Measurements from ENCODE around the gene CFAP46.
"Not testable (repeated sequence)": the region's sequence is repeated elsewhere in the genome, so short reads cannot be mapped to it uniquely, and the experiment has no call there.

Gene CFAP46

DNA sequence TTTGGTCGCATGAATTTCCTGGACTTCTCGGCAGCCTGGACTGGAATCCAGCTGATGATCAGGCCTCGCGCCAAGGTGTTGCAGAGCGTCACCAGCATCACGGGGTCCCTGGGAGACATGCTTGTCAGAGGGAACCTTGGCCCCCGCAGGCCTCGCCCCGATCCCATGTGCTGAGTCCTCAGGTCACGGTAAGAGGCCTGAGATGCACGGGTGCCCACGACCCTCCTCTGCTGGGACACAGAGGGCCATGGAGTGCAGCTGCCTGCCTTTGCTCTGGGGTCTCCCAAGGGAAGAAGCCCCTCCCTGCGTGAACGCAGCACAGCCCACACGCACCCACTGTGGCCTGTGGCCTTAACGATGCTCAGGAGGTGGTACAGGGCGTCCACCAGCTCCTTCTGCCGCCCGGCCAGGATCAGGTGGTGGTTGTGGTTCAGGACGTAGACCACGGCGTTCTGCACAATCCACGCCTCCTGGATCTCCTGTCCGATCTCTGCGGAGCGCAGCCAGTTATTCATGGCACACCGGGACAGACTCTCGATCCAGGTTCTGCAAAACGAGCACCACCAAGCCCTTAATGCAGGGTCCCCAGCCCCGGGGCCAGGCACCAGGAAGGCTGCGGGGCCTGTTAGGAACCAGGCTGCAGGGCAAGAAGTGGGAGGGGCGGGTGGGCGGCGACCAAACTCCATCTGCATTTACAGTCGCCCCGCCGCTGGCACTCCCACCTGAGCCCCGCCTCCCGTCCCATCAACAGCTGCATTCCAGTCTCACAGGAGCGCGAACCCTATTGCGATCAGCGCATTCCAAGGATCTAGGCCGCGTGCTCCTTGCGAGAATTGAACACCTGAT lies 29.4 kb downstream of the CFAP46 start:
- DNase-seq: no peak

DNA sequence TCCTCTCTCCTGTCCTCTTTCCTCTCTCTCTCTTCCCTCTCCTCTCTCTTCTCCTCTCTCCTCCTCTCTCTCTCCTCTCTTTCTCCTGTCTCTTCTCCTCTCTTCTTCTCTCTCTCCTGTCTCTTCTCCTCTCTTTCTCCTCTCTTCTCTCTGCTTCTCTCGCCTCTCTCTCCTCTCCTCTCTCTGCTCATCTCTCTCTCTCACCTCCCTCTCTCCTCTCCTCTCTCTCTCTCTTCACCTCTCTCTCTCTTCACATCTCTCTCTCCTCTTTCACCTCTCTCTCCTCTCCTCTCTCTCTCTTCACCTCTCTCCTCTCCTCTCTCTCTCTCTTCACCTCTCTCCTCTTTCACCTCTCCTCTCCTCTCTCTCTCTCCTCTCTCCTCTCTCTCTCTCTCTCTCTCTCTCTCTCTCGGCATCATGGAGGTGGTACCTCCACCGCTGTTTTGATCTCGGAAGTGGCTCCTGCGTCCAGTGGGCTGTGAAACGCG lies 30.1 kb downstream of the CFAP46 start:
- no peak for DNase-seq

DNA sequence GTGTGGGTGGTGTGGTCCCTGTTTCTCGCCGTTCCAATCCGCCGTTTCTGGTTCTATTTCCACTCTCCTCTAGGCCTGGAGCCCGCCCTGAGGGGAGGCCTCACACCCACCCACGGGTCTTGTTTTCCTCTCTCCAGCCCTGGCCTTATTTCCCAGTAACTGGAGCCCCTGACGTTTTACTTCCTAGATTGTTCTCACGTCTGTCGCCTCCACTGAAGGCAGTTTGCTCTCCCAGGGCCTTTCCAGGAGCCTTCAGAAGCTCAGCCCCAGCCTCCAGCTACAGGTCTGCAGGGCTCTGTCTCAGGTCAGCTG lies 30.6 kb downstream of the CFAP46 start:
- no peak for DNase-seq

DNA sequence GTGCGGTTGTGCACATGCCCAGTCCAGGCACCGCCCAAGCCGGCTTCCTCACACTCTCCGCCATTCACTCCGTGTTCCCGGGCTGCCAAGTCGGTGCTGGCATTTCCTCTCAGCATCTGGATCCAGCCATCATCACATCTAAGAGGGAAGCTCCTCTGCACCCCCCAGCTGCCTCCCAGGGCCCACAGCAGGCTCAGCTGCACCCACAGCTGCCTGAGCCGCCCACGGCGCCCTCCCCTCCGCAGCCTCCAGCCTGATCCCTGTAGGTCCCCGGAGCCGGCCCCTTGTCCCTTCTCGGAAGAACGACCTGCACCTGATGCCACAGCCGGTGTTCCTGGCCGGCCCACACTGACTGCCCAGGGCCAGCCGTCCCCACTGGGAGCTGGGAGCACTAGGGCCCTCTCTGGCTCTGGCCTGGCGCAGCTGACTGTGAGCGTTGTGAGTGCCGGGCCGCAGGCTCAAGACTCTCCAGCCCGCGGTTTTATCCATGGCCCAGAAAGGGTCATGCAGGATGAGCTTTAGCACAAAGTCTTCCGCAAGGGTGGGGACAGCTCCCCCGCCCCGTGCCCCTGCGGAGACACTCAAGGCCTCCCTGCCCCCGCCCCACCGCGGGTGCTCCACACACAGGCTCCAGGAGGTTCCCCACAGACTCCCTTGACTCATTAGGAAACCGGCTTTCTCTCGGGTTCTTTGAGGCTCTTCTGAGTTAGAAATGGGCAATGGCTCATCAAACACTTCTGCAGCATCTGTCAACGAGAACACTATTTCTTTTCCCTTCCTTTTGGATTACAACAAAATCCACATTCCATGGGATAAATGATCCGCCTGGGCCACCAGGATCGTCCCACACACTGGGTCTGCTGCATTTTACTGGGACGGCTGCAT lies 31.2 kb downstream of the CFAP46 start:
- DNase-seq: no peak

DNA sequence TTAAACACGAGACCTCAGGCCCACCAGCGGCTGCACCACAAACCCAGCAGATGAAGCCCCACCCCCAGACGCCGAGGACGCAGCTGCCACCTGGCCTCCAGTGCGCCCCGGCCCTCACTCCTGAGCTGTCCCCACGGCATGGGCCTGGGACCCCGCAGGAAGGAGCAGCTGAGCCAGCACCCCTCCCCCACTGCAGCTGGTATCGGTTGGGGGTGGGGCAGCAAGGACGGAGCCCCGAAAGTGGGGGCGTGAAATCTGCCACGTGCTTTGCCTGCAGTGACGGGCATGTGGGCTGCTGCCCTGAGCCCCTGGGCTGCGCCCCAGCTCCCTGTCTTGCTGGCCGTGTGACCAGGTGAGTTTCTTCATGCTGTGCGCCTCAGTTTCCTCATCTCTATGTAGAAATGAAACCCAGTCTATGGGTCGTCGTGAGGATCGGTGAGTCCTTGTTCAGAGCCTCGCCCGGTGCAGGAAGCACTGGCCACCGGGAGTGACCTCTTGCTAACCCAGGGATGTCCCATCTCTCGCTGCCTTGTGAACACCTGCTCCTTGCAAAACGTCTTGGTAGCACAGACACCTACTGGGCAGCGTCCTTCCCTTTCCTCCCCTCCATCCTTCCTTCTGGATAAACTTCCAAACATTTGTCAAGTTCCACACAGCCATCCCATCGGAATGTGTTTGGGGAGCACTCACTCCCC lies 32.0 kb downstream of the CFAP46 start:
- no peak for DNase-seq

DNA sequence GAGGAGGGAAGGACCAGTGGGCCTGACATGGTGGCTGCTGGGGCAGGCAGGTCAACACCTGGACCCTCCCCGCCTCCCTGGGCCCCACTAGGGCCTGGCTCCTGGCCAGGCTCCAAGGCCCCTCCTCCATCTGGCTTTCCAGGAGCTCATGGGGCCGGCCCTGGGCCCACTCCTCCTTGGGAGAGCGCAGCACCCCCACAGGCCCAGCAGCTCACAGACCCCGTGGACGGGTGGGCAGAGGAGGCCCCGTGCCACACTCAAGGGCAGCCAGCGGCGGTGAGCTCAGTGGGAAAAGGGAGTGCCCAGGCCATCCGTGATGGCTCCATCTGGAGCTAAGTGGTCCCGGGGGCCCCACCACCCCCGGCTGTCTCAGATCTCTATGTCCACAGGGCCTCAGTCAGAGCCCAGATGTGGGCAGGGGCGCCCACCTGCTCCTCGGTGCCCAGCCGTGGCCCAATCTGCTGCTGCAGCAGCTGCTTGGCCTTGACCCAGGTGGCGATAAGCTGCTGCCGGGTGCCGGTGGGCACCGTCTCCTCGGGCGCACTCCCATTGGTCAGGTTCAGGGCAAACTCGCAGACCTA lies 32.8 kb downstream of the CFAP46 start:
- DNase-seq: no peak

DNA sequence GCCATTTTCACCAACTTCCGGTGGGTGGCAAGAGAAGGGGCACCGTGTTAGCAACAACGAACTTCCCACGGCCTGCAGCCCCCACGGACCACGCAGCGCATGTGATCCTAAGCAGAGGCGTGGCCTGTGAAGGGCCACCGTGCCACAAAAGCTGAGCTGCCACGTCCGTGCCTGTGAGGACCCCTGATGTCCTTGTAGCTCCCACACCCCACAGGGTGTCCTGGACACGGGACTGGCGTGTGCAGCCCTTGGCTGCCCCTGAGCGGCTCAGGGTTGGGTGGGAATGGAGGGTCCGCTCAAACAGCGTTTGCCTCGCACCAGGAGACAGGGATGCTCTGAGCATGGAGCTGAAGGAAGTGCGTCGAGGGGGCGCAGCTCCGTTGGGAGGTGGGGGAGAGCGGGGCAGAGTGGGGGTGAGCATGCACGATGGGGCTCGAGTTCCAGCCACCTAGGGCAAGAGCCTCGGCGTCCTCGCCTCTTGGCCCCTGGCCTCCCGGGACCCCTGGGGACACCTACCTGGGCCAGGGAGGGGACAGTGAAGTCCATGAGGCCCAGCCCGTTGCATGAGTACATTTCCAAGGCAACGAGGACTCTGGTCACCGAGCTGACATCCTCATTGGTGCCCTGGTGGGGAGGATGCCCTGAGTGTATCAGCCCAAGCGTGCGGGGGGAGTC lies 33.6 kb downstream of the CFAP46 start:
- no peak for DNase-seq

DNA sequence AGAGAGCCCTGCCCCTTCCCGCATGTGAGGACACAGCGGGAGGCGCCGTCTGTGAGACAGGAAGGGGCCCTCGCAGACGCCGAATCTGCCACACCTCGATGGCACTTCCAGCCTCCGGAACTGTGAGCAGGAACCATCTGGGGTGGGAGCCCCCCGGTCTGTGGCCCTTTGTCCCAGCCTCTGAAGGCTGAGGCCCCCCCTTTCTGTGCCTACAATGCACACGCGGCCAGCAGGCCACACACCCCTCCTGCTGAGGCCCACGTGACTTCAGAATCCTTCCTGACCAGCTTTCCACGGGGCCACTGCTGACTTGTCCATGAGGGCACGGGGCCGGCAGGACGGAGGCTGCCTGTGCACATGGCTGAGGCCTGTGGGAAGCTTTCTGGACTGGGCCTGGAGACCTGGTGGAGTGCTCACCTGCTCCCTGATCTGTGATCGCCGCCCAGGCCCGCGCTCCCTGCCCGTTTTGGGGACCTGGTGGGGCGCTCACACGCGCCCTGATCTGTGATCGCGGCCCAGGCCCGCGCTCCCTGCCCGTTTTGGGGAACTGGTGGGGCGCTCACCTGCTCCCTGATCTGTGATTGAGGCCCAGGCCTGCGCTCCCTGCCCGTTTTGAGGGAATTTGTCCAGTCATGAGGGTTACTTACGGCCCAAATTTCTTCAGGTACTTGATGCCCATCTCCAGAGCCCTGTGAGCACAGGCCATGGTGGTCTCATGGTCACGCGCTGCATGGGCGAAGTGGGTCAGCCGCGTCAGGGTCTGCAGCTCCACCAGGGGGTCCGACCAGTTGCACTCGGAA lies 34.3 kb downstream of the CFAP46 start:
- no peak for DNase-seq

DNA sequence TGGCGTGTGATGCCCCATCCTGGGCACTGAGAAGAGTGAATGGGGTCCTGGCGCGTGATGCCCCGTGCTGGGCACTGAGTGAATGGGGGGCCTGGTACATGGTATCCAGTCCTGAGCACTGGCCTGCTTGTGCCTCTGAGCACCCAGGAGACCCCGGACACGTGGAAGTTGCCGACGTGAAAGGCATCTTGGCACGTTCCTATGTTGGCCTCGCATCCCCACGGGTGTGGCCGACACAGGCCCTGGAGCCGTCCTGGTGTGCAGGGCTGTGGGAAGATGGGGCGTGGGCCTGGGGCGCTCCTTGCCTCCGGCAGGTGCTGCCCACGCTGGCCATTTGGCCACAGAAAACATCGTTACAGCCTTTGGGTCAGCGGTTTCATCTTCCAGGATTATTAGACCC lies 35.5 kb downstream of the CFAP46 start:
- no peak for DNase-seq

DNA sequence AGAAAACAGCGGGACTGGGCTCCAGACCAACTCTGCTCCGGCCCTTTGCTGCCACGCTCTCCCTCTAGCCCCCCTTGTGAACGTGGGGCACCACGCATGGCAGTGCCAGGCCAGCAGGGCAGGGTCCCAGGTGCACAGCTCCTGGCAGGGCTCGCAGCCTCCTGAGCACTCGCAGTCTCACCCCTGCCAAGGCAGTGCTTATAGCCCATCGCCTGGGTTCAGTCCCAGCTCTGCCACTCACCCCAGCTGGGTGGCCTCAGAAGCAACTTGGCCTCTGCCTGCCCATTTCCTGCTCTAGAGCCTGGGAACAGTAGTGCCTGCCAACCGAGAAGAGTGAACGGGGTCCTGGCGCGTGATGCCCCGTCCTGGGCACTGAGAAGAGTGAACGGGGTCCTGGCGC lies 36.3 kb downstream of the CFAP46 start:
- no peak for DNase-seq

DNA sequence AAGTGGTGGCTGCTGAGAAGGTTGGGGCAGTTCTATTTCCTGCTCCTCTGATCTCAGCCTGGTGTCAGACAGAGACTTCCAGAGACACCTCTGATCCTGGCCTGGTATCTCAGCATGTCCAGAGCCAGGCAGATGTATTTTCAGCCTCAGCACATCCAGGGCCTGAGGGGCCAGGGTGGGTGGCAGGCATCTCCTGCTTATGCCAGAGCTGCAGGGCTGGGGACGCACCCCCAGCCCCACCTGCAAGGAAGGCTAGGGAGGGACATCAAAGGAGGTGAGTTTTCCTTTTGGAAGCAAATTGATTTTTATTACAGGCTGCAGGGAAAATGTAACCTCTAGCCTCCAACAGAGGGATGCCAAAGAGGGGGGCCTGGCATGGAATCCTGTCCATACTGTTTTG lies 36.7 kb downstream of the CFAP46 start:
- DNase-seq: no peak

DNA sequence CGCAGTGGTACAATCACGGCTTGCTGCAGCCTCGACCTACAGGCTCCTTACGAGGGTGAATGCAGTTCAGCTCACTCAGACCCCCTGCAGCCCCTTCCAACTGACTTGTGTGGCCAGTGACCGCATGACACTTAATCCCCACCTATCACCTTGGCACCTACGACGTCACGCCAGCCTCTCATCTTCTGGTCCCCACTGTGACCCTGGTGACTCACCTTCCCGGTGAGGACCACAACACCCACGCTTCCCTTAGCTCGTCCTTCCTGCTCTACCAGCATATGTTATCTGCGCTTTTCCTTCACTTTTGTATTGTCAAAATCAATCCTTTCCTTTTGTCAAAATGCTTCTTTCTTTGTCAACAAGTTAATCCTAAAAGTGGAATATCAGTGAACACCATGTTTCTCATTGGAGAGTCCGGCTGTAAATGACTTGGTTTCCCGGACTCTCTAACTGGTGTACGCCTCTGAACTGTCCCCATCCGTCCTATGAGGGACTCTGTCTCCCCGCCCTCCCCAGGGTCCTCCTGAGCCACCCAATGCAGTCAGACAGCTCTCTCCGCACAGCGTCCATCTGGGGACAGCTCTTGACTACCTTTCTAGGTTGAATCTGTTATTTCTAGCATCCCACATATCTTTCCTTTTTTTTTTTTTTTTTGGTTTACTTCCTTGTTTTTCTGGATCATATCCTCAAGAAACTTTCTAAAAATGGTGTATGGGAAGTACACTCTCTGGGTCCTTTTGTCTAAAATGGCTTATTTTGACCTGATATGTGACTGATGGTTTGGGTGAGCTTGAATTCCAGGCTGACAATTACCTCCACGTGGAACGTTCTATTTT lies 37.3 kb downstream of the CFAP46 start:
- no peak for DNase-seq

DNA sequence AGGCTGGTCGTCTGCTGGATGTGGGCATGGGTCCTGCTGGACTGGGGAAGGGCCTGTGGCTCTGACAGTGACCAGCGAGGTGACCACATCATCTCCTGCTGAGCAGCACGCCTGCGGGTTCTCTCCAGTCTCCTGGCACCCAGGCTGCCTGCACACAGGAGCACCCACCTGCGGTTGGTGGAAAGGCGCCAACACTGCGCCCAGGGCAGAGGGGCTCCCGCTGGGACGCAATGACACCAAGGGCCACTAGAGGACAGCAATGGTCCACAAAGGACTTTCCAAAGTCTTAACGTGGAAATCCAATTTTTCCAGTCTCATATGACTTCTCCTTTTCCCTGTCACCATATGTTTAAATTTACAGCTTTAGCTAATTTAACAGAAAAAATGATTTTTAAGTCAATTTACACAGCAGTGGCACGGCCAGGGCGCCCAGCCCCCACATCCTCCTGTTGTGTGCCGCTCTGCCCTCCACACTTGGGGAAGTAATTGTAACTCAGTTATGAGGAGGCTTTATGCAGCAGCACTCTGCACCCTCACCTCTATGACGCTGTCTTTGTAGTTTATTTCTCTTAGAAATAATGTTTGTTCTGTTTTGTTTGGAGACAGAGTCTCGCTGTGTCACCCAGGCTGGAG lies 38.1 kb downstream of the CFAP46 start:
- DNase-seq: peak in 1 of 2 donors; percentile 5

DNA sequence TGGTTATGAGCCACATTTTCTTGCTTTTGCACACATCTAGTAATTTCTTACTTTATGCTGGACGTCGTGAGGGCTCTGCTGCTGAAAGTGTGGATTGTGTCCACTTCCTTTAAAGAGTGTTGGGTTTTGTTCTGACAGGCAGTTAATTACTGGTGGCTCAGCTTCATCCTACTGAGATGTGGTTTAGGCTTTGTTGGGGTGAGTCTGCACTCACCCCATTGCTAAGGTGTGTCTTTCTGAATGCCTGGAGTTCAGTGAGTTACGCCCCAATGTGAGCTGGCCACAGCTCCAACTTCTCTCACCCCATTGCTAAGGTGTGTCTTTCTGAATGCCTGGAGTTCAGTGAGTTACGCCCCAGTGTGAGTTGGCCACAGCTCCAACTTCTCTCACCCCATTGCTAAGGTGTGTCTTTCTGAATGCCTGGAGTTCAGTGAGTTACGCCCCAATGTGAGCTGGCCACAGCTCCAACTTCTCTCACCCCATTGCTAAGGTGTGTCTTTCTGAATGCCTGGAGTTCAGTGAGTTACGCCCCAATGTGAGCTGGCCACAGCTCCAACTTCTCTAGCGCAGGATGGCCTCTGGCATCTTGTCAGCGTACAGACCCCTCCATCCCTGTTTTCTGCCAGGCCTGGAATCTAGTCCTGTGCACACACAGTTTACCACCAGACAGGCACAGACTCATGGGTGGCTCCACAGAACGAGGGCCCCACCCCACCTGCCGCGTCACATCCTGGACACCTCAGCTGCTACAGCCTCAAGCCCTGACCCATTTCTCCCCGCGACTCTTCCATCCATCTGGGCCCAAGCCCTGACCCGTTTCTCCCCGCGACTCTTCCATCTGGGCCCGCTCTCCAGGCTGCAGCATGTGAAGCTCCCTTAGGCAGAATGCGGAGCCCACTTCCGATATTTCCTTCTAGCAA lies 39.5 kb downstream of the CFAP46 start:
- not testable (repeated sequence) for DNase-seq

DNA sequence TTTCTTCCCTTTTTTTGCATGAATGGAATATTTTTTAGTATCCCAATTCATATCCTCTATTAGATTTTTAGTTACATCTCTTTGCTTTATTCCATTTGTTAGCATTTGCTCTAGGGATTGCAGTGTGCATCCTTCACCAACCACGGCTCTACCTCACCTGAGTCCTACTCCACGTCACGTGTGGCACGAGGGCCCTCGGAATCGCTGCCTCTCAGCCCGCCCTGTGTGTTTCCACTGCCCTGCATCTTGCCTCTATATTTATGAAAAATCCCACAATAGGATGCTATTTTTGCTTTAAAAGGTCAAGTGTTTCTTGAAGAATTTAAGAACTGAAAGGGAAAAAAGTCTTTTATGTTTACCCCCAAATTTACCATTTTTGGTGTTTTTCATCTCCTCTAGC lies 41.0 kb downstream of the CFAP46 start:
- no peak for DNase-seq

DNA sequence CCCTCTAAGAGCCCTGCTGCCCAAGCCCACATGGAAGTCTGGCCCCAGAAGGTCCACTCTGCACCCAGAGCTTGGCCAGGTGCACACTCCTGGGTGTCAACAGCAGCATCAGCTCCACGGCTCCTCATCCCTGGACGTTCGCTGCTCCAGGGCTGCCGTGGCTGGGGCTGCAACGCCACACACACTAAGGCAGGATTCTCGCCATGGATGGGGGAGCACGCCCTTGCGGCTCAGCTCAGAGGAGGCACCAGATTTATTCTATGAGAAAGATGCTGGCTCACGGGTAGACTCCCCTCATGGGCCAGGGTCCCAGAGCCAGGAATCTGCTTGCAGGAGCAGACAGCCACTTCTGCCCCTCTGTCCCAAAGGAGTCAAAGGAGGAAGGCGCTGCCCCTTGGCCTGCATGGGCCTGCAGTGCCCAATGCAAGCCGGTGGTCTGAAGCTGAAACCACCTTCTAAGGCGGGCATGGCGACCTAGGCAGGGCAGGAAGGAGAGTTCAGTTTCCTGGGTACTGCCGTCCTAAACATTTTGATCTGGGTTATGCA lies 42.1 kb downstream of the CFAP46 start:
- no peak for DNase-seq

DNA sequence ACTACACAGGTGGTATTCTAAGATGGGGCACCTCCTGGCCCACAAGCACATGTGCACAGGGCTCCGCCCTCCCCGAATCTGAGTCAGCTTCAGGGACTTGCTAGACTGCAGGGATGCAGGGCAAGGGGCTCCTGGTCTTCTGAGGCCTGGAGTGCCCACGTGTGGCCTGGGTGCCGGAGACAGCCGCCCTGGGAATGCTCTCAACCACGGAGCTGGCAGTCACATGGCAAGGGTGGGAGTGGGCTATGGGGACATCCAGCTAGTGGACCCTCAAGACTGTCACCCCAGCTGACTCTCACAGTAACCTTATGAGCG lies 42.7 kb downstream of the CFAP46 start:
- DNase-seq: no peak

DNA sequence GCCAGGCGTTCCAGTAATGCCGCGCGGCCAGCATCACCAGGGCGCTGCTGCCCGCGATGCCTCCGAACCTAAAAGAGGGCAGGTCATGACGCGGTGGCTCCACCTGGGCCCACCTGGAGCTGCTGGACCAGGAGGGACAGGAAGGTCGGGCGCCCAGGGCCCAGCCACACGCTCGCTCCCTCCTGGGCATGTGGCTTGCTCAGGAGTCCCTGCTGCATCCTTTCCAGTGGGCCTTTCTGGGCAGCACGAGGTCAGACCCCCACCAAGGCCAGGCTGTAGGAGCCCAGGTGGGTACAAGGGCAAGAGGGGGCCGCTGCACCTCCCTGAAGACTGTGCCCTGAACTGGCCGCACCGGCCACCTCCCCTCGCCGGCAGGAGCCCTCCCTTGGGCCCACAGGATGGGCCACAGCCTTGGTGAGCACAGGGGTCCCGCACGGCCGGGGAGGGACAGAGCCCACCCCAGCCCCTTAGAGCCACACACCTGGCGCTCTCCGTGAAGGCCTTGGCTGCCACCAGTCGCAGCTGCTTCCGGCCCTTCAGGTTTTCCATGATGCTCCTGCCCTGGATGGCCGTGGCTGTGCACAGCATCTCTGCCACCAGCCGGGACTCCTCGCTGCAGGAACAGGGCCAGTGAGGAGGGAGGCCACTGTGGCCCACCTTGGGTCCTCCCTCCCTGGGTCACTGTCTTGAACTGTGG lies 43.2 kb downstream of the CFAP46 start:
- DNase-seq: no peak
